AG04449 (cell line): ENCODE data around the gene FGFR2.

Source experiments
- CTCF ChIA-PET: fragments of 350-600 bp; formaldehyde crosslinking; extraction: SDS; loops from one replicate; lab custom pipeline; 2021; ENCODE audit warnings: antibody characterized with exemption; lab: Yijun Ruan, JAX
- POLR2A ChIA-PET: fragments of 400-600, 350-600 bp; formaldehyde crosslinking; extraction: SDS; loops from one replicate; lab custom pipeline; 2020; ENCODE audit warnings: antibody characterized with exemption, inconsistent platforms; lab: Yijun Ruan, JAX
- DNase-seq: peaks from one replicate; pipeline ENCODE4 v3.0.0-alpha.2; 2010; ENCODE audit warnings: low read depth, low spot score
- H3K4me3 ChIP-seq: 2 replicates; pipeline ENCODE4 v1.5.1; 2011; ENCODE audit warnings: low read depth, mild to moderate bottlenecking, control low read depth, low read length
- CTCF ChIP-seq: IDR thresholded peaks from one replicate; pipeline ENCODE4 v1.5.1; 2011; ENCODE audit warnings: mild to moderate bottlenecking, moderate library complexity, low read length, control low read depth, inconsistent platforms; ENCODE audit not compliant: insufficient read depth; ENCODE audit errors: missing control alignments

FGFR2 gene

DNA sequence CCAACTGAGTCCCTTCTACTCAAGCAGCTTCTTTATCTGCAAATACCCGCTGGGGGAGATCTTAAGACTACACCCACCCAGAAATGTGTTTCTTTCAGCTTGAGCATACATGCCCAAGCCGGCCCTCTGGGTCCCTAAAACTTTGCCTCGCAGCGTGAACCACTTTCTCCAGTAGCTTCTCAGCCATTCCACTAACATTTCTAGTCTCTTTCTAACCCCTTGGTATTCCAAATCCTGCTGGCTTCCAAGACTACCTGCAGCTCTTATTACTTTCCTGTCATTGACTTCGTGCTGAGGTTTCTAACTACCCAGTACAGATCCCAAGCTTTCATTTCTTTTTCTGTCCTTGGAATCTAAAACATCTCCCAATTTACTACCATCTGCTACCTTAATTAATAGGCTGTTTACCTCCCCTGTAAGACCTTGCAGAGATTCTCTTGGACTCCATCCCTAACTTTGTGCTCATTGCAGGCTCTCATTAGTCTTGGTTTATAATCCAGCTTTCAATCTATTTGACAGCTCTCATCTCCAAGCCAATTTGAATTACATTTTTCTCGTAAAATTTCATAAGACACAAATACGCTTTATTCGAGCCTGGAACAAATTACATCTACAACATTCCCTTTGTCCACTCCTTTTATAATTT lies 153.6 kb downstream of the FGFR2 start:
- no peak overlapping the region for H3K4me3 ChIP-seq
- no peak for TF ChIP-seq CTCF
- ChIA-PET POLR2A (no interaction called here), CTCF (no interaction called here)
- no peak for DNase-seq

- DNase-seq, result no peak
- CTCF ChIA-PET, result no interaction called here
- POLR2A ChIA-PET, result no interaction called here
- no peak for TF ChIP-seq CTCF
- no peak overlapping the region for H3K4me3 ChIP-seq
These were observed 155.9 kb downstream of the FGFR2 start for GRCh38 chr10:121442086-121442935.

DNA sequence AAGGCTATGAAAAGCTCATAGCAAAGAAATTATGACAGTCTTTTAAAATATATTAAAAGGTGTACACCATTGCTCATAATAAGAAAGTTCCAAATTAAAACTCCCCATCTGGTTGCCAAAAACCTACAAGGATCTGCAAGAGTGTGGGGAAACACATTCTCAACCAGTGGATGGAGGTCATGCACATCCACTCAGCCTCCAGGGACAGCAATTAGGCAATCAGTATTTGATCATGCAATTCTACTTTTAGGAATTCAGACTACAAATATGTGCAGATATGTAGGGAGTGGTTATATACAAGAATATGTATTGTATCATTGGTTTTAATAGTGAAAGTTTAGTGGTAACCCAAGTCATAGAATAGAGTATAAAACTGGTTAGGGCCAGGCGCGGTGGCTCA lies 157.8 kb downstream of the FGFR2 start:
- H3K4me3 ChIP-seq, result no peak overlapping the region
- no peak for DNase-seq
- TF ChIP-seq CTCF, result no peak
- ChIA-PET POLR2A (no interaction called here), CTCF (no interaction called here)

- H3K4me3 ChIP-seq, result no peak overlapping the region
- ChIA-PET POLR2A (interaction anchor here (0.6 kb wide), 2 partner anchors 52 to 74 kb away, joined by 3 read pairs; no protein-coding TSS in a partner anchor), CTCF (interaction anchor here (1.1 kb wide), 1 partner anchor 90 kb away, joined by 3 read pairs; no protein-coding TSS in a partner anchor)
- DNase-seq, result no peak
- TF ChIP-seq CTCF, result no peak
These were observed 159.9 kb downstream of the FGFR2 start for GRCh38 chr10:121438333-121438732.

- no peak for TF ChIP-seq CTCF
- H3K4me3 ChIP-seq, result no peak overlapping the region
- ChIA-PET CTCF (interaction anchor here (1.1 kb wide), 1 partner anchor 91 kb away, joined by 3 read pairs; no protein-coding TSS in a partner anchor), POLR2A (no interaction called here)
- DNase-seq, result no peak
These were observed 160.6 kb downstream of the FGFR2 start for GRCh38 chr10:121437596-121437995.
